Measurements from ENCODE around the gene RSPO4.

RSPO4 gene

DNA sequence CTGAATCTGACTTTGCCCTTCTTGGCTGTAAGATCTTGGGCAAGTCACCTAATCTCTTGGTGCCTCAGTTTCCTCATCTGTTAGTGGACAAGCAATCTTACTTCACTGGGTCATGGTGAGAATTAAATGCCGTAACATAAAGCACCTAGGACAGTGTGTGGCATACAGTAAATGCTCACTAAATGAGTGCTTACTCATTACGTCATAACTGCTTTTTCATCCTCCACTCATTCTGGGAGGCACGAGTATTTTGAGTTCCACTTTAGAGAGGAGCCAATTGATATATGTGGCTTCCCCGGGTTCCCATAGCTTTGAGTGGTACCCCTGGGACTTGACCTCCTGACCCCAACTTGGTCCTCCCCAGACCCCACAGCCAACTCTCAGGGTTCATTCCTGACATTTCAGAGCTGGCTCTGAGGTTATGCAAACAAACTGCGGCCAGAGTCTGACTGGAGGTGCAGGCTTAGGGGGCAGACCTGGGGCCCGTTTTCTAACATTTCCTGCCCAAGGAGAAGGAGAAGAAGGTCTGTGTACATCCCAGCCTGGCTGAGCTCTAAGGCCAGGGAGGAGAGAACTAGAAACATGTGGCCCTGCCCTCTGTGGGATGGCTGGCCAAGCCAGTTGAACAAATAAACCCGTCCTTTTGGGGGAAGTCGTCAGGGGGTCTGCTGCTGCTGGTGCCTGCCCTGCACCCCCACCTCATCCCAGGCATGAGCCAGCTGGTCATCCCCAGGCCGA, 91.8 kb downstream of the RSPO4 start:
- DNase-seq, result no peak
- Mint-ChIP-seq H3K4me1 (peaks cover under 1% of the 10 kb centered on the region), H3K4me3 (no peak overlapping the region), H3K27ac (no peak overlapping the region), H3K27me3 (peaks cover 42% of the 10 kb centered on the region), H3K36me3 (no peaks in the 10 kb centered on the region), H3K9me3 (no peaks in the 10 kb centered on the region)
- CTCF ChIA-PET, result interaction anchor here (0.6 to 1.1 kb wide), 2 partner anchors 22 to 46 kb away, joined by 3 read pairs; no protein-coding TSS in a partner anchor

DNA sequence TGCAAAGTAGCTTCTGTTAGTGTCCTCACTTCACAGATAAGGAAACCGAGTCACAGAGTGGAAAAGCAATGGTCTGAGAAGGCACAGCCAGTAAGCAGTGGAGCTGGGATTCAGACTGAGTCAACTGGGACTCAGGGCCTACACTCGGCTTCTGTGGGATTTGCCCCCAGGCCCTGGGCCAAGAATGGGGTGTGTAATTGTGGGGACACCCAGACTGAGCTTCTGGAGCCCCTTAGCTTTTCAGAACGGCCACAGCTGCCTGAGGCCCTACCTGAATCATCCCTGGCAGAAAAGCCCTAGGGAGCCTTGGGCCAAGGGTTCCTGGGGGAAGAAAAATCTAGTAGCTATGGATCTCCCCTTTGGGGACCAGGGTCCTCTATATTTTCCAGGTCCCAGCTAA, 92.5 kb downstream of the RSPO4 start:
- DNase-seq, result no peak
- peaks cover 36% of the 10 kb centered on the region for H3K27me3 Mint-ChIP-seq
- no peaks in the 10 kb centered on the region for H3K9me3 Mint-ChIP-seq
- peaks cover 2% of the 10 kb centered on the region for H3K4me1 Mint-ChIP-seq
- no peak overlapping the region for H3K4me3 Mint-ChIP-seq
- CTCF ChIA-PET, result interaction anchor here (1.1 kb wide), 1 partner anchor 46 kb away, joined by 3 read pairs; no protein-coding TSS in a partner anchor
- H3K36me3 Mint-ChIP-seq, result no peaks in the 10 kb centered on the region
- H3K27ac Mint-ChIP-seq, result no peak overlapping the region
